HepG2 (cell line): Measurements from ENCODE around the gene SRBD1. TPM values are rescaled to one million over a fixed set of nuclear protein-coding genes. Genes with fewer than 3 reads are reported as not detected.

ENCODE experiments used
- AGO1 ChIP-seq: fragments of 200-400 bp; formaldehyde crosslinking; IDR thresholded peaks from 2 replicates; pipeline ENCODE4 v1.6.1; 2017; ENCODE audit warnings: mild to moderate bottlenecking, low read depth, low read length, moderate library complexity; ENCODE audit not compliant: poor library complexity, severe bottlenecking
- ATF5 ChIP-seq: sonication (generic); formaldehyde crosslinking; IDR thresholded peaks from 2 replicates; pipeline ENCODE4 v1.4.0; 2020; ENCODE audit warnings: mild to moderate bottlenecking, low read depth, missing genetic modification reagents
- CCDC6 ChIP-seq: sonication (generic); formaldehyde crosslinking; IDR thresholded peaks from 2 replicates; pipeline ENCODE4 v1.8.1; 2022; ENCODE audit warnings: mild to moderate bottlenecking, missing genetic modification reagents, moderate library complexity
- ETV5 ChIP-seq: IDR thresholded peaks from 2 replicates; pipeline ENCODE4 v1.6.1; 2018; ENCODE audit warnings: missing biosample characterization, missing genetic modification reagents, inconsistent platforms, borderline replicate concordance
- EZH2 ChIP-seq: conservative IDR thresholded peaks from 2 replicates; pipeline ENCODE4 v1.6.1; 2012; ENCODE audit warnings: mild to moderate bottlenecking, low read depth, low read length, moderate library complexity
- FOXA3 ChIP-seq: IDR thresholded peaks from 2 replicates; pipeline ENCODE4 v1.6.1; 2016; ENCODE audit warnings: missing genetic modification reagents, missing compliant biosample characterization
- GATAD1 ChIP-seq: IDR thresholded peaks from 2 replicates; pipeline ENCODE4 v1.6.1; 2016; ENCODE audit warnings: missing genetic modification reagents, missing compliant biosample characterization
- GTF3A ChIP-seq: sonication (generic); formaldehyde crosslinking; conservative IDR thresholded peaks from 2 replicates; pipeline ENCODE4 v1.4.0; 2020; ENCODE audit warnings: mild to moderate bottlenecking, missing genetic modification reagents
- HNRNPK ChIP-seq: fragments of 200-400 bp; formaldehyde crosslinking; IDR thresholded peaks from 2 replicates; pipeline ENCODE4 v1.6.1; 2018; ENCODE audit warnings: low read length, low read depth, moderate library complexity, mild to moderate bottlenecking; ENCODE audit not compliant: poor library complexity, severe bottlenecking
- KAT8 ChIP-seq: IDR thresholded peaks from 2 replicates; pipeline ENCODE4 v1.6.1; 2016; ENCODE audit warnings: missing genetic modification reagents, missing compliant biosample characterization
- KDM4B ChIP-seq: sonication (generic); formaldehyde crosslinking; IDR thresholded peaks from 2 replicates; pipeline ENCODE4 v1.4.0; 2020; ENCODE audit warnings: missing genetic modification reagents
- MTA3 ChIP-seq: sonication (generic); formaldehyde crosslinking; IDR thresholded peaks from 2 replicates; pipeline ENCODE4 v1.4.0; 2020; ENCODE audit warnings: missing genetic modification reagents
- YEATS4 ChIP-seq: sonication (generic); formaldehyde crosslinking; IDR thresholded peaks from 2 replicates; pipeline ENCODE4 v1.4.0; 2020; ENCODE audit warnings: missing genetic modification reagents, borderline replicate concordance
- ZBTB39 ChIP-seq: sonication (generic); formaldehyde crosslinking; IDR thresholded peaks from 2 replicates; pipeline ENCODE4 v1.5.0; 2020; ENCODE audit warnings: missing genetic modification reagents
- ZNF12 ChIP-seq: sonication (generic); formaldehyde crosslinking; IDR thresholded peaks from 2 replicates; pipeline ENCODE4 v1.5.0; 2020; ENCODE audit warnings: missing genetic modification reagents
- ZNF160 ChIP-seq: sonication (generic); formaldehyde crosslinking; IDR thresholded peaks from 2 replicates; pipeline ENCODE4 v1.8.0; 2022; ENCODE audit warnings: mild to moderate bottlenecking, inconsistent platforms, missing genetic modification reagents
- ZNF337 ChIP-seq: sonication (generic); formaldehyde crosslinking; IDR thresholded peaks from 2 replicates; pipeline ENCODE4 v1.5.1; 2020; ENCODE audit warnings: missing genetic modification reagents, low read depth, mild to moderate bottlenecking, borderline replicate concordance
- ZNF484 ChIP-seq: sonication (generic); formaldehyde crosslinking; IDR thresholded peaks from 2 replicates; pipeline ENCODE4 v1.5.1; 2020; ENCODE audit warnings: mild to moderate bottlenecking, low read depth, missing genetic modification reagents, borderline replicate concordance
- ZNF598 ChIP-seq: sonication (generic); formaldehyde crosslinking; IDR thresholded peaks from 2 replicates; pipeline ENCODE4 v1.5.1; 2020; ENCODE audit warnings: mild to moderate bottlenecking, missing genetic modification reagents, borderline replicate concordance
- ZSCAN22 ChIP-seq: sonication (generic); formaldehyde crosslinking; IDR thresholded peaks from 2 replicates; pipeline ENCODE4 v1.4.0; 2020; ENCODE audit warnings: mild to moderate bottlenecking, missing genetic modification reagents
- polyA plus RNA-seq, 8 experiments: library from polyadenylated mRNA; depleted of rRNA in 3 of 8; stranded (reverse) in 7 of 8; unstranded in 1 of 8; fragments of >200 nt; fragmentation: Illumina TruSeq in 4 of 8; extraction: Trizol in 4 of 8; gene quantifications; 2 replicates each; pipeline versions ENCODE4 v1.2.1 to v1.2.3, GENCODE V29; 2011 to 2016; ENCODE audit warnings: low read depth in 4 of 8, missing spikeins in 1 of 8, mixed read lengths in 1 of 8; ENCODE audit not compliant: insufficient read depth in 1 of 8
- total RNA-seq, 5 experiments: library from RNA; depleted of rRNA; stranded (reverse); fragments of >200 nt; fragmentation: Illumina TruSeq; extraction: Trizol; gene quantifications; 2 replicates each; pipeline ENCODE4 v1.2.3, GENCODE V29; 2016; ENCODE audit warnings: low read depth in 1 of 5
- TF ChIP-seq, protein P1 (sequence below): sonication (generic); formaldehyde crosslinking; IDR thresholded peaks from 2 replicates; pipeline ENCODE4 v1.4.0; 2020; ENCODE audit warnings: missing genetic modification reagents

SRBD1 gene
- total and polyA plus RNA-seq, 2 of the 13 experiments (the other 11 are each of a cell fraction or from before 2014, with no cell fraction given), result 3.2 to 23.9 TPM

DNA sequence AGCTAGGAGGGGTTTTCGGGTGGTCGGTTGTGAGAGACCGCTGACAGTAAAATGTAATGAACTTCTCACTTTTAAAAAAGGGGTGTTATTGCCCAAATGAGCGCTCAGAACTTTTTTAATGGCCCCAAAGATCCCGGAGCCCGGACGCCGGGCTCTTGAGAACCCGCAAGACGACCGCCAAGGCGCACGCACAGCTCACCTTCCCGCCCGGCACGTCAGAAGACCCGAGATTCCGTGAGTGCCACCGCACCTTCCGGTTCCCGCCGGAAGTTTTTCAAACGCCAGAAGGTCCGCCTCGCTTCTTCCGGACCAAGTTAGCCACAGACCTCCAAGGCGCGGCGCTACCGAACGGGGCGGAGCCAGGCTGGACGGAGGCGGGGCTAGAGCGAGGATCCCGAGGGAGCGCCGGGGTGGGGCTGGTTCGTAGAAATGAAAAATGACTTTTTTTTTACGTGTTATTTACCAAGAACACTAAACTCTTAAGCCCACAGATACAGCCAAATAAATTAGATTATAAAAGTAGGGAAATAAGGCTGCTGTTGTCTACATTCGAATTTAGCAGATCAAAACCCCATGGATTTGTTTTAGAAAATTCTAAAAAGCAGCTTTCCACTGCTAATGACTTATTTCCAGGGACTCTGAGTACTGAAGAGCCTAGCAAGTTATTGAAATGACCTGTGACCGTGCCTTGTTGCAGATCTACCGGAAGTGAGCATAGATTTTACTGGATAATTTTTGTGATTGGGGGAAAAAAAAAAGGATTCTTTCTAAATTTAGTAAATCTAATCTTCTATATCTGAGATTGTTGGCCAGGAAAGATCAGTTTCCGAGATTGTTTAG lies at the start of gene SRBD1 (continued):
- TF ChIP-seq ZNF160 (CRISPR knock-in tag) (no peak), GATAD1 (CRISPR knock-in tag) (peak; percentile 92), KAT8 (CRISPR knock-in tag) (peak; percentile 94), KDM4B (CRISPR knock-in tag) (peak; percentile 70), CCDC6 (CRISPR knock-in tag) (no peak), ZNF598 (CRISPR knock-in tag) (peak; percentile 58; the same call in 1 of the 2 replicates), GTF3A (CRISPR knock-in tag) (0 out of 2 replicates have a peak, but pooled peaks have one; percentile 31), HNRNPK (no peak), ZNF12 (CRISPR knock-in tag) (no peak), YEATS4 (CRISPR knock-in tag) (peak; percentile 70; the same call in 1 of the 2 replicates), ZBTB39 (CRISPR knock-in tag) (no peak), MTA3 (no peak), EZH2 (no peak), ZNF337 (CRISPR knock-in tag) (no peak), AGO1 (peak; percentile 59), ETV5 (peak; percentile 95), FOXA3 (CRISPR knock-in tag) (peak; percentile 59; the same call in 1 of the 2 replicates), ZNF484 (no peak), ATF5 (no peak), ZSCAN22 (CRISPR knock-in tag) (0 out of 2 replicates have a peak, but pooled peaks have one; percentile 4)
- TF ChIP-seq, protein P1, sequence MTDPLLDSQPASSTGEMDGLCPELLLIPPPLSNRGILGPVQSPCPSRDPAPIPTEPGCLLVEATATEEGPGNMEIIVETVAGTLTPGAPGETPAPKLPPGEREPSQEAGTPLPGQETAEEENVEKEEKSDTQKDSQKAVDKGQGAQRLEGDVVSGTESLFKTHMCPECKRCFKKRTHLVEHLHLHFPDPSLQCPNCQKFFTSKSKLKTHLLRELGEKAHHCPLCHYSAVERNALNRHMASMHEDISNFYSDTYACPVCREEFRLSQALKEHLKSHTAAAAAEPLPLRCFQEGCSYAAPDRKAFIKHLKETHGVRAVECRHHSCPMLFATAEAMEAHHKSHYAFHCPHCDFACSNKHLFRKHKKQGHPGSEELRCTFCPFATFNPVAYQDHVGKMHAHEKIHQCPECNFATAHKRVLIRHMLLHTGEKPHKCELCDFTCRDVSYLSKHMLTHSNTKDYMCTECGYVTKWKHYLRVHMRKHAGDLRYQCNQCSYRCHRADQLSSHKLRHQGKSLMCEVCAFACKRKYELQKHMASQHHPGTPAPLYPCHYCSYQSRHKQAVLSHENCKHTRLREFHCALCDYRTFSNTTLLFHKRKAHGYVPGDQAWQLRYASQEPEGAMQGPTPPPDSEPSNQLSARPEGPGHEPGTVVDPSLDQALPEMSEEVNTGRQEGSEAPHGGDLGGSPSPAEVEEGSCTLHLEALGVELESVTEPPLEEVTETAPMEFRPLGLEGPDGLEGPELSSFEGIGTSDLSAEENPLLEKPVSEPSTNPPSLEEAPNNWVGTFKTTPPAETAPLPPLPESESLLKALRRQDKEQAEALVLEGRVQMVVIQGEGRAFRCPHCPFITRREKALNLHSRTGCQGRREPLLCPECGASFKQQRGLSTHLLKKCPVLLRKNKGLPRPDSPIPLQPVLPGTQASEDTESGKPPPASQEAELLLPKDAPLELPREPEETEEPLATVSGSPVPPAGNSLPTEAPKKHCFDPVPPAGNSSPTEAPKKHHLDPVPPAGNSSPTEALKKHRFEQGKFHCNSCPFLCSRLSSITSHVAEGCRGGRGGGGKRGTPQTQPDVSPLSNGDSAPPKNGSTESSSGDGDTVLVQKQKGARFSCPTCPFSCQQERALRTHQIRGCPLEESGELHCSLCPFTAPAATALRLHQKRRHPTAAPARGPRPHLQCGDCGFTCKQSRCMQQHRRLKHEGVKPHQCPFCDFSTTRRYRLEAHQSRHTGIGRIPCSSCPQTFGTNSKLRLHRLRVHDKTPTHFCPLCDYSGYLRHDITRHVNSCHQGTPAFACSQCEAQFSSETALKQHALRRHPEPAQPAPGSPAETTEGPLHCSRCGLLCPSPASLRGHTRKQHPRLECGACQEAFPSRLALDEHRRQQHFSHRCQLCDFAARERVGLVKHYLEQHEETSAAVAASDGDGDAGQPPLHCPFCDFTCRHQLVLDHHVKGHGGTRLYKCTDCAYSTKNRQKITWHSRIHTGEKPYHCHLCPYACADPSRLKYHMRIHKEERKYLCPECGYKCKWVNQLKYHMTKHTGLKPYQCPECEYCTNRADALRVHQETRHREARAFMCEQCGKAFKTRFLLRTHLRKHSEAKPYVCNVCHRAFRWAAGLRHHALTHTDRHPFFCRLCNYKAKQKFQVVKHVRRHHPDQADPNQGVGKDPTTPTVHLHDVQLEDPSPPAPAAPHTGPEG (CRISPR knock-in tag), result 0 out of 2 replicates have a peak, but pooled peaks have one; percentile 12
